Body of pancreas (tissue), 4 donors: Measurements from ENCODE around the gene CYFIP1. TPM values are rescaled to one million over a fixed set of nuclear protein-coding genes. Genes with fewer than 3 reads are reported as not detected.

Experiments used
- ATAC-seq: fragments of 150-250 bp; one replicate; pipeline ENCODE4 v1.9.1; 2016
- DNase-seq, 4 donors: peaks; one replicate each; pipeline ENCODE4 v3.0.0-alpha.2; 2019
- H3K27ac ChIP-seq, 4 donors: fragments of 200-600 bp; sonication (generic); 1 replicate in 3 of 4; 2 replicates in 1 of 4; pipeline versions ENCODE4 v1.5.1 to v1.6.1; 2016 to 2019; ENCODE audit warnings: mild to moderate bottlenecking in 1 of 4, mixed read lengths in 1 of 4, moderate library complexity in 1 of 4
- H3K27me3 ChIP-seq, 2 donors: fragments of 200-600 bp; sonication (generic); one replicate each; pipeline ENCODE4 v1.6.0; 2016; ENCODE audit warnings: mild to moderate bottlenecking in 1 of 2
- H3K36me3 ChIP-seq, 2 donors: fragments of 200-600 bp; sonication (generic); replicated peaks in 1 of 2; 2 replicates each; pipeline ENCODE4 v1.5.1; 2016; ENCODE audit warnings: low read depth in 2 of 2; ENCODE audit not compliant: insufficient read depth in 1 of 2
- H3K4me1 ChIP-seq: fragments of 200-600 bp; sonication (generic); one replicate; pipeline ENCODE4 v1.6.0; 2016
- H3K4me3 ChIP-seq, 2 donors: fragments of 200-600 bp; sonication (generic); 1 replicate in 1 of 2; 2 replicates in 1 of 2; pipeline ENCODE4 v1.5.1; 2016 to 2019
- H3K9me3 ChIP-seq, 3 donors: fragments of 200-600 bp; sonication (generic); 1 replicate in 2 of 3; 2 replicates in 1 of 3; pipeline ENCODE4 v1.5.1; 2016
- CTCF ChIP-seq, 7 experiments: fragments of 450-650 bp in 4 of 7; fragments of 200-600 bp in 3 of 7; sonication (generic) in 3 of 7; IDR thresholded peaks; one replicate each; pipeline ENCODE4 v1.5.1; 2016 to 2019; ENCODE audit warnings: antibody characterized with exemption in 7 of 7
- POLR2A ChIP-seq, 3 donors: fragments of 450-650 bp; IDR thresholded peaks; one replicate each; pipeline ENCODE4 v1.6.1; 2016; ENCODE audit warnings: antibody characterized with exemption in 3 of 3, mild to moderate bottlenecking in 2 of 3
- WGBS, 2 donors: methylation state at CpG; one replicate each; pipeline ENCODE4 v1.1.5; 2017; 5-methylcytosine and 5-hydroxymethylcytosine counted together
- intact Hi-C: fragments of 100-400 bp; cut with DNase I; formaldehyde crosslinking; loops from one replicate; pipeline ENCODE4 v1.15.1; 2023
- total RNA-seq, 2 donors: library from RNA; depleted of rRNA; stranded (reverse); fragments of >200 nt; gene quantifications; one replicate each; pipeline ENCODE4 v1.1.0, GENCODE V29; 2016

The CYFIP1 gene
- total RNA-seq, 2 donors from 2014 or later: 68.5 to 68.6 TPM

- ATAC-seq: no peak
- intact Hi-C loops: no loop called here
Observed at GRCh38 chr15:22893081-22893480, 87.1 kb downstream of the CYFIP1 start.

GRCh38 chr15:22892333-22892732, 87.8 kb downstream of the CYFIP1 start:
- H3K27me3 ChIP-seq: no peaks in the 10 kb centered on the region
- no peak for DNase-seq
- no peak overlapping the region for H3K27ac ChIP-seq
- H3K4me1 ChIP-seq: no peaks in the 10 kb centered on the region
- WGBS, 2 donors: 71 to 74% methylated on average over 9 of the region's 9 CpGs
- no peak for ATAC-seq
- H3K4me3 ChIP-seq: no peak overlapping the region
- intact Hi-C loops: no loop called here
- TF ChIP-seq CTCF (IDR thresholded peaks at IDR 0.05) (no peak), POLR2A (IDR thresholded peaks at IDR 0.05) (no peak)
- H3K9me3 ChIP-seq: no peaks in the 10 kb centered on the region
- H3K36me3 ChIP-seq: peaks cover 0 to 11% of the 10 kb centered on the region in 2 donors

More at GRCh38 chr15:22893081-22893480, 87.1 kb downstream of the CYFIP1 start:
- Histone ChIP-seq H3K9me3 (no peaks in the 10 kb centered on the region), H3K27me3 (no peaks in the 10 kb centered on the region), H3K4me3 (no peak overlapping the region), H3K27ac (no peak overlapping the region), H3K4me1 (no peaks in the 10 kb centered on the region), H3K36me3 (peaks cover 0 to 13% of the 10 kb centered on the region in 2 donors)
- 83 to 92% methylated on average over 17 of the region's 17 CpGs for WGBS, 2 donors
- no peak for DNase-seq
- TF ChIP-seq POLR2A (IDR thresholded peaks at IDR 0.05) (no peak), CTCF (IDR thresholded peaks at IDR 0.05) (no peak)

GRCh38 chr15:22891426-22892210, 88.5 kb downstream of the CYFIP1 start:
- DNase-seq: no peak
- H3K4me1 ChIP-seq: no peaks in the 10 kb centered on the region
- H3K27me3 ChIP-seq: no peaks in the 10 kb centered on the region
- H3K9me3 ChIP-seq: no peaks in the 10 kb centered on the region
- H3K36me3 ChIP-seq: peaks cover 0 to 10% of the 10 kb centered on the region in 2 donors
- no peak for ATAC-seq
- TF ChIP-seq POLR2A (IDR thresholded peaks at IDR 0.05) (no peak), CTCF (IDR thresholded peaks at IDR 0.05) (no peak)
- intact Hi-C loops: no loop called here
- H3K4me3 ChIP-seq: no peak overlapping the region
- 92 to 95% methylated on average over 31 to 33 of the region's 33 CpGs for WGBS, 2 donors
- H3K27ac ChIP-seq: no peak overlapping the region

- TF ChIP-seq CTCF (IDR thresholded peaks at IDR 0.05): no peak
- no peak for TF ChIP-seq POLR2A (IDR thresholded peaks at IDR 0.05)
- Histone ChIP-seq H3K4me3 (no peak overlapping the region), H3K9me3 (no peaks in the 10 kb centered on the region), H3K4me1 (no peaks in the 10 kb centered on the region), H3K27ac (no peak overlapping the region), H3K27me3 (no peaks in the 10 kb centered on the region), H3K36me3 (peaks cover 0 to 7% of the 10 kb centered on the region in 2 donors)
- DNase-seq (no peak), ATAC-seq (no peak)
- intact Hi-C loops: no loop called here
- 91 to 98% methylated on average over 5 to 9 of the region's 11 CpGs for WGBS, 2 donors
Observed at GRCh38 chr15:22890296-22890695, 89.9 kb downstream of the CYFIP1 start.
